Measurements from ENCODE around the gene SHH. TPM values are rescaled to one million over a fixed set of nuclear protein-coding genes. Genes with fewer than 3 reads are reported as not detected.

Gene SHH
- polyA plus RNA-seq, 1 donor, result 7.5 TPM

DNA sequence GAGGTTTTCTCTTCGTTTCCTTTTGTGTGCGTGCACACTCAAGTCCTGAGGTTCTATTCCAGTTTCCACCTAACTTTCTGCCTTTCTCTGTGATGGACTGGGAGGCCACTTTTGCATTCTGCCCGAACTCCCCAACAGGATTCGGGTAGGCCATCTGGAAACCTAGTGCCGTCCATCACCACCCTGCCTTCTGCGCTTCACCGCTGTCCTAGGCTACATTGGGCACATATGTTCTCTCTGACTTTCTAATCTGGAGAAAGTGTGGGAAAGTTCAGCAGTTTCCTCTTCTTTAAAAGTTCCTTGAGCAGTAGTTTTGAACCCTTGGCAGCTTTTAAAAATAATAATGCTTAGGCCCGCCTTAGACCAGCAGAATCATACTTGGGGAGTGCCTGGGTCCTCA, 46.8 kb downstream of the SHH start:
- 100% methylated on average over 2 of the region's 8 CpGs for WGBS (ENCODE audit: insufficient coverage, low lambda C conversion rate)
- H3K27me3 ChIP-seq (ENCODE audit: control insufficient read depth, insufficient read depth, low read length), result no peaks in the 10 kb centered on the region
- no peak overlapping the region for H3K4me3 ChIP-seq (ENCODE audit: low read length)
- H3K27ac ChIP-seq (ENCODE audit: low read length), result no peak overlapping the region
- no peak for DNase-seq
- peaks cover 71% of the 10 kb centered on the region for H3K36me3 ChIP-seq (ENCODE audit: control insufficient read depth, insufficient read depth, low read length)
- H3K9me3 ChIP-seq (ENCODE audit: control insufficient read depth, low read depth, low read length), result no peaks in the 10 kb centered on the region
- H3K4me1 ChIP-seq (ENCODE audit: control insufficient read depth, insufficient read depth, low read length), result peaks cover 4% of the 10 kb centered on the region

DNA sequence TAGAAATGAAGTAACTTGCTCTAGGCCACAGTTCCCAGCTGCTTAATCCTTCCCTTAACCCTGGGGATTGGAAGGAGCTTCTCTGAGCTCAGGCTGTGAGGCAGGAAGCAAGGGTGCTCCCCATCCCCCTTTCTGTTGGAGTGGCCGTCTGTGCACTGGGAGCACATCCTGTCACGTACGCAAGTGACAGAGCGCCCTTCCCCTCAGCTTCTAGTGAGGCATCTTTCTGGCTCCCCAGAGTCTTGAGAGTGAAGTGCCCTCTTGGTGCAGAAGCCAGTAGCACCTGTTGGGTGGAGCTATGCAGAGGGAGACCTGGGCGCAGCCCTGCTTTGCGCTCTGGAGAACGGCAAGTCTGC, 47.8 kb downstream of the SHH start:
- peaks cover 66% of the 10 kb centered on the region for H3K36me3 ChIP-seq (ENCODE audit: control insufficient read depth, insufficient read depth, low read length)
- DNase-seq, result peak in 1 of 2 donors; percentile 16
- peaks cover 13% of the 10 kb centered on the region for H3K4me1 ChIP-seq (ENCODE audit: control insufficient read depth, insufficient read depth, low read length)
- H3K9me3 ChIP-seq (ENCODE audit: control insufficient read depth, low read depth, low read length), result no peaks in the 10 kb centered on the region
- WGBS (ENCODE audit: insufficient coverage, low lambda C conversion rate), result no CpG with 5 or more reads among the region's 7 CpGs
- H3K27ac ChIP-seq (ENCODE audit: low read length), result no peak overlapping the region
- H3K4me3 ChIP-seq (ENCODE audit: low read length), result no peak overlapping the region
- H3K27me3 ChIP-seq (ENCODE audit: control insufficient read depth, insufficient read depth, low read length), result no peaks in the 10 kb centered on the region

- H3K27me3 ChIP-seq (ENCODE audit: control insufficient read depth, insufficient read depth, low read length), result no peaks in the 10 kb centered on the region
- WGBS (ENCODE audit: insufficient coverage, low lambda C conversion rate), result 60% methylated on average over 3 of the region's 27 CpGs
- peaks cover 13% of the 10 kb centered on the region for H3K4me1 ChIP-seq (ENCODE audit: control insufficient read depth, insufficient read depth, low read length)
- no peak overlapping the region for H3K27ac ChIP-seq (ENCODE audit: low read length)
- no peak for DNase-seq
- no peak overlapping the region for H3K4me3 ChIP-seq (ENCODE audit: low read length)
- no peaks in the 10 kb centered on the region for H3K9me3 ChIP-seq (ENCODE audit: control insufficient read depth, low read depth, low read length)
- peaks cover 60% of the 10 kb centered on the region for H3K36me3 ChIP-seq (ENCODE audit: control insufficient read depth, insufficient read depth, low read length)
These were observed 48.4 kb downstream of the SHH start for GRCh38 chr7:155763691-155764437.

DNA sequence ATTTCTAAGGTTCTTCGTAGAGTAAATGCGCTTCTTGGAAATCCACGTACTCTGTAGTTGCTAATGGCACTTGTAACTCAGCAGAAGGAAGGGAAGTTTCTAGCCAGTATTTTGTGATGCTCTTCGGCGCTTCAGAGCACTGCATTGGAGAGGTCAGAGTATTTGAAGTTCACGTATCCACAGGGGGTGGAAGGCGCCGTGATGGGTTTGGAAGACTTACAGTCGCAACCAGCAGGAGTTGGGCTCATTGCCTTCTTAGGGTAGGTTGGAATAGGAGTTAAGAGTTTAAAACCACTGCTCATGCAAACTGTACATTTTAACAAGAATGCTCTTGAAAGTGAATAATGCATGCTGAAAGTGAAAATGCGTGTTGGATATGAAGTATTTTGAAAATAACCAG, 49.1 kb downstream of the SHH start:
- H3K4me1 ChIP-seq (ENCODE audit: control insufficient read depth, insufficient read depth, low read length), result peaks cover 13% of the 10 kb centered on the region
- no peak overlapping the region for H3K4me3 ChIP-seq (ENCODE audit: low read length)
- DNase-seq, result no peak
- 100% methylated on average over 1 of the region's 10 CpGs for WGBS (ENCODE audit: insufficient coverage, low lambda C conversion rate)
- H3K36me3 ChIP-seq (ENCODE audit: control insufficient read depth, insufficient read depth, low read length), result peaks cover 64% of the 10 kb centered on the region
- no peak overlapping the region for H3K27ac ChIP-seq (ENCODE audit: low read length)
- H3K9me3 ChIP-seq (ENCODE audit: control insufficient read depth, low read depth, low read length), result no peaks in the 10 kb centered on the region
- no peaks in the 10 kb centered on the region for H3K27me3 ChIP-seq (ENCODE audit: control insufficient read depth, insufficient read depth, low read length)

- Histone ChIP-seq H3K4me3 (ENCODE audit: low read length) (no peak overlapping the region), H3K27ac (ENCODE audit: low read length) (no peak overlapping the region), H3K9me3 (ENCODE audit: control insufficient read depth, low read depth, low read length) (peaks cover 2% of the 10 kb centered on the region), H3K36me3 (ENCODE audit: control insufficient read depth, insufficient read depth, low read length) (peaks cover 64% of the 10 kb centered on the region), H3K4me1 (ENCODE audit: control insufficient read depth, insufficient read depth, low read length) (peaks cover 13% of the 10 kb centered on the region), H3K27me3 (ENCODE audit: control insufficient read depth, insufficient read depth, low read length) (no peaks in the 10 kb centered on the region)
- DNase-seq, result no peak
- 100% methylated on average over 1 of the region's 10 CpGs for WGBS (ENCODE audit: insufficient coverage, low lambda C conversion rate)
These were observed 49.6 kb downstream of the SHH start for GRCh38 chr7:155762655-155763054.

- Histone ChIP-seq H3K27ac (ENCODE audit: low read length) (no peak overlapping the region), H3K27me3 (ENCODE audit: control insufficient read depth, insufficient read depth, low read length) (no peaks in the 10 kb centered on the region), H3K4me3 (ENCODE audit: low read length) (no peak overlapping the region), H3K9me3 (ENCODE audit: control insufficient read depth, low read depth, low read length) (peaks cover 3% of the 10 kb centered on the region), H3K36me3 (ENCODE audit: control insufficient read depth, insufficient read depth, low read length) (peaks cover 60% of the 10 kb centered on the region), H3K4me1 (ENCODE audit: control insufficient read depth, insufficient read depth, low read length) (peaks cover 13% of the 10 kb centered on the region)
- no CpG with 5 or more reads among the region's 4 CpGs for WGBS (ENCODE audit: insufficient coverage, low lambda C conversion rate)
- no peak for DNase-seq
These were observed 50.2 kb downstream of the SHH start for GRCh38 chr7:155762036-155762435.

DNA sequence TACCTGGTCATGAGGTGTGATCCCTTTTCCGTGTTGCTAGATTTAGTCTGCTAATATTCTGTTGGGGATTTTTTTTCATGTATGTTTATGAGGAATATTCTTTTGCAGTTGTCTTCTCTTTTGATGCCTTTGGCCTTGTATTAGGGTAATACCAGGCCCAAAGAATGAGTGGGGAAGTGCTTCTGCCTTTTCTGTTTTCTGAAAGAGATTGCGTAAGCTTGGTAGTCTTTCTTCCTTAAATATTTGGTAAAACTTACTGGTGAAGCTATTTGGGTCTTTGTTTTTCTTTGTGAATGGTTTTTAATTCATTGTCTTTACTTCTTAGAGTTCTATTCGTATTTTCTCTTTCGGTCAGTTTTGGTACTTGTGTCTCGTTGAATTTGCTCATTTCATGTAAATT, 51.1 kb downstream of the SHH start:
- WGBS (ENCODE audit: insufficient coverage, low lambda C conversion rate), result 100% methylated on average over 4 of the region's 5 CpGs
- DNase-seq, result no peak
- Histone ChIP-seq H3K27me3 (ENCODE audit: control insufficient read depth, insufficient read depth, low read length) (no peaks in the 10 kb centered on the region), H3K9me3 (ENCODE audit: control insufficient read depth, low read depth, low read length) (peaks cover 3% of the 10 kb centered on the region), H3K27ac (ENCODE audit: low read length) (no peak overlapping the region), H3K36me3 (ENCODE audit: control insufficient read depth, insufficient read depth, low read length) (peaks cover 55% of the 10 kb centered on the region), H3K4me1 (ENCODE audit: control insufficient read depth, insufficient read depth, low read length) (peaks cover 13% of the 10 kb centered on the region), H3K4me3 (ENCODE audit: low read length) (no peak overlapping the region)

DNA sequence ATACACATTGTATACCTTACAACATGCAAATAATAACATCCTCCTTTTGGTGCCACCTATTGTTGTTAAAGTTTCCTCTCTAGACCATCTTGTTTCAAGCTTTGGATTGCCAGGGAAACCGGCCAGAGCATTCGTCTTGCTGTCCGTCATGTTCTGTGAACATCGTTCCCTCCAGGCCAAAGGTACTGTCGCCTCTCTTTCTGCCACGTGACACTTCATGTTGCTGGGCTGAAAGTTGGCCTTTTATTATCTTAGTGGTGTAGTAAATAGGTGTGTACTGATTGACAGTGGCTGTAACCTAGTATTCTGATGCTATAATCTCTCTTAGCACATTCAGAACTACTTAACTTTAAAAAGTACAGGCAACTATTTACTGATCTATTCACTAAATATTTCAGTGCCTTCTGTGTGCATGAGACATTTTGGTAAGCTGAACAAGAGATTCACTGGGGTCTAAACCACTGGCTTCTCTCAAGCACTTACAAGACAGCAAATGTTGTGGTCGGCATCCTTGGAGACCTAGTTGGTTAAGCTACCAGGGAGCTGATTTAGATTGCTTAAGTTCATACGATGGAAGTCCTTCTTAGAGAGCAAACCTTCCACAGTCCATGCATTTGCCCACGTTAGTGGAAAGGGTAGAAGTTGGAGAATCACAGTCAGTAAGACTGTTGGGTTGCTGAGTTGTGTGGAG, 52.4 kb downstream of the SHH start:
- no peaks in the 10 kb centered on the region for H3K27me3 ChIP-seq (ENCODE audit: control insufficient read depth, insufficient read depth, low read length)
- 70% methylated on average over 2 of the region's 9 CpGs for WGBS (ENCODE audit: insufficient coverage, low lambda C conversion rate)
- peaks cover 3% of the 10 kb centered on the region for H3K9me3 ChIP-seq (ENCODE audit: control insufficient read depth, low read depth, low read length)
- H3K4me3 ChIP-seq (ENCODE audit: low read length), result no peak overlapping the region
- H3K4me1 ChIP-seq (ENCODE audit: control insufficient read depth, insufficient read depth, low read length), result peaks cover 13% of the 10 kb centered on the region
- peak; percentile 37 to 73 for DNase-seq
- H3K36me3 ChIP-seq (ENCODE audit: control insufficient read depth, insufficient read depth, low read length), result peaks cover 42% of the 10 kb centered on the region
- peak overlapping the region; percentile 40 for H3K27ac ChIP-seq (ENCODE audit: low read length)

- no CpG with 5 or more reads among the region's 10 CpGs for WGBS (ENCODE audit: insufficient coverage, low lambda C conversion rate)
- no peak for DNase-seq
- Histone ChIP-seq H3K36me3 (ENCODE audit: control insufficient read depth, insufficient read depth, low read length) (peaks cover 32% of the 10 kb centered on the region), H3K27ac (ENCODE audit: low read length) (no peak overlapping the region), H3K27me3 (ENCODE audit: control insufficient read depth, insufficient read depth, low read length) (no peaks in the 10 kb centered on the region), H3K4me1 (ENCODE audit: control insufficient read depth, insufficient read depth, low read length) (peaks cover 13% of the 10 kb centered on the region), H3K9me3 (ENCODE audit: control insufficient read depth, low read depth, low read length) (peaks cover 3% of the 10 kb centered on the region), H3K4me3 (ENCODE audit: low read length) (no peak overlapping the region)
These were observed 53.9 kb downstream of the SHH start for GRCh38 chr7:155758348-155758747.

- H3K27ac ChIP-seq (ENCODE audit: low read length), result no peak overlapping the region
- DNase-seq, result no peak
- WGBS (ENCODE audit: insufficient coverage, low lambda C conversion rate), result no CpG with 5 or more reads among the region's 9 CpGs
These were observed 55.9 kb downstream of the SHH start for GRCh38 chr7:155756322-155756721.

More at GRCh38 chr7:155756322-155756721, 55.9 kb downstream of the SHH start:
- peaks cover 28% of the 10 kb centered on the region for H3K36me3 ChIP-seq (ENCODE audit: control insufficient read depth, insufficient read depth, low read length)
- no peaks in the 10 kb centered on the region for H3K27me3 ChIP-seq (ENCODE audit: control insufficient read depth, insufficient read depth, low read length)
- peaks cover 13% of the 10 kb centered on the region for H3K4me1 ChIP-seq (ENCODE audit: control insufficient read depth, insufficient read depth, low read length)
- H3K9me3 ChIP-seq (ENCODE audit: control insufficient read depth, low read depth, low read length), result peaks cover 3% of the 10 kb centered on the region
- no peak overlapping the region for H3K4me3 ChIP-seq (ENCODE audit: low read length)
